Adrenal gland (tissue), 5 donors: Measurements from ENCODE around the gene TFAP2E.

Source experiments
- POLR2A ChIP-seq, 2 donors: fragments of 450-650 bp; IDR thresholded peaks; one replicate each; pipeline ENCODE4 v1.6.1; 2017; ENCODE audit warnings: antibody characterized with exemption in 2 of 2, mild to moderate bottlenecking in 2 of 2, moderate library complexity in 1 of 2
- TF ChIP-seq, protein P1 (sequence below), 6 experiments: fragments of 450-650 bp in 4 of 6; fragments of 200-600 bp in 2 of 6; sonication (generic) in 1 of 6; IDR thresholded peaks; 1 replicate in 5 of 6; 2 replicates in 1 of 6; pipeline versions ENCODE4 v1.5.1 to v1.8.0; 2016 to 2021; ENCODE audit warnings: antibody characterized with exemption in 6 of 6, mild to moderate bottlenecking in 2 of 6, moderate library complexity in 1 of 6
- donor health status: DM: no; HTN: no; CAD: no.

DNA sequence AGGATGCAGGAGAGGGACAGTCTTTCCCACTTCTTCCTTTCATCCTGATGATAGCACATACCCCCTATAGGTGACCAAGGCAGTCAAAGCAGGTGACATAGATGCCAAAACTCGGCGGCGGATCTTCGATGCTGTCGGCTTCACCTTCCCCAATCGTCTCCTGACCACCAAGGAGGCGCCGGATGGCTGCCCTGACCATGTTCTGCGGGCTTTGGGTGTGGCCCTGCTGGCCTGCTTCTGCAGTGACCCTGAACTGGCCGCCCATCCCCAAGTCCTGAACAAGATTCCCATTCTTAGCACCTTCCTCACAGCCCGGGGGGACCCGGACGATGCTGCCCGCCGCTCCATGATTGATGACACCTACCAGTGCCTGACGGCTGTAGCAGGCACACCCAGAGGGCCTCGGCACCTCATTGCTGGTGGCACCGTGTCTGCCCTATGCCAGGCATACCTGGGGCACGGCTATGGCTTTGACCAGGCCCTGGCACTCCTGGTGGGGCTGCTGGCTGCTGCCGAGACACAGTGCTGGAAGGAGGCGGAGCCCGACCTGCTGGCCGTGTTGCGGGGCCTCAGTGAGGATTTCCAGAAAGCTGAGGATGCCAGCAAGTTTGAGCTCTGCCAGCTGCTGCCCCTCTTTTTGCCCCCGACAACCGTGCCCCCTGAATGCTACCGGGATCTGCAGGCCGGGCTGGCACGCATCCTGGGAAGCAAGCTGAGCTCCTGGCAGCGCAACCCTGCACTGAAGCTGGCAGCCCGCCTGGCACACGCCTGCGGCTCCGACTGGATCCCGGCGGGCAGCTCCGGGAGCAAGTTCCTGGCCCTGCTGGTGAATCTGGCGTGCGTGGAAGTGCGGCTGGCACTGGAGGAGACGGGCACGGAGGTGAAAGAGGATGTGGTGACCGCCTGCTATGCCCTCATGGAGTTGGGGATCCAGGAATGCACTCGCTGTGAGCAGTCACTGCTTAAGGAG lies 12.6 kb upstream of the TFAP2E start:
- TF ChIP-seq, protein P1, sequence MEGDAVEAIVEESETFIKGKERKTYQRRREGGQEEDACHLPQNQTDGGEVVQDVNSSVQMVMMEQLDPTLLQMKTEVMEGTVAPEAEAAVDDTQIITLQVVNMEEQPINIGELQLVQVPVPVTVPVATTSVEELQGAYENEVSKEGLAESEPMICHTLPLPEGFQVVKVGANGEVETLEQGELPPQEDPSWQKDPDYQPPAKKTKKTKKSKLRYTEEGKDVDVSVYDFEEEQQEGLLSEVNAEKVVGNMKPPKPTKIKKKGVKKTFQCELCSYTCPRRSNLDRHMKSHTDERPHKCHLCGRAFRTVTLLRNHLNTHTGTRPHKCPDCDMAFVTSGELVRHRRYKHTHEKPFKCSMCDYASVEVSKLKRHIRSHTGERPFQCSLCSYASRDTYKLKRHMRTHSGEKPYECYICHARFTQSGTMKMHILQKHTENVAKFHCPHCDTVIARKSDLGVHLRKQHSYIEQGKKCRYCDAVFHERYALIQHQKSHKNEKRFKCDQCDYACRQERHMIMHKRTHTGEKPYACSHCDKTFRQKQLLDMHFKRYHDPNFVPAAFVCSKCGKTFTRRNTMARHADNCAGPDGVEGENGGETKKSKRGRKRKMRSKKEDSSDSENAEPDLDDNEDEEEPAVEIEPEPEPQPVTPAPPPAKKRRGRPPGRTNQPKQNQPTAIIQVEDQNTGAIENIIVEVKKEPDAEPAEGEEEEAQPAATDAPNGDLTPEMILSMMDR (IDR thresholded peaks at IDR 0.05): no peak
- no peak for TF ChIP-seq POLR2A (IDR thresholded peaks at IDR 0.05)
